Memory B cell (primary cell): ENCODE results near the gene PSMB7.

Experiments used
- ATAC-seq: fragments of 150-1000 bp; cut with Tn5 transposase; 2 replicates; pipeline ENCODE4 v1.10.0; 2021; ENCODE audit warnings: low read depth, mild to moderate bottlenecking, moderate library complexity
- DNase-seq, 2 donors: peaks; one replicate each; pipeline ENCODE4 v3.0.0; 2022; ENCODE audit warnings: low spot score in 2 of 2
- H3K27ac Mint-ChIP-seq: one replicate; pipeline ENCODE4 v1.8.0; 2022; ENCODE audit warnings: mild to moderate bottlenecking, moderate library complexity, mixed read lengths
- H3K27me3 Mint-ChIP-seq: one replicate; pipeline ENCODE4 v1.8.0; 2022; ENCODE audit warnings: mixed read lengths
- H3K36me3 Mint-ChIP-seq: one replicate; pipeline ENCODE4 v1.8.0; 2022; ENCODE audit warnings: mild to moderate bottlenecking, mixed read lengths
- H3K4me1 Mint-ChIP-seq: one replicate; pipeline ENCODE4 v1.8.0; 2022; ENCODE audit warnings: mixed read lengths
- H3K4me3 Mint-ChIP-seq: one replicate; pipeline ENCODE4 v1.8.0; 2022; ENCODE audit warnings: mild to moderate bottlenecking, moderate library complexity, mixed read lengths
- H3K9me3 Mint-ChIP-seq: one replicate; pipeline ENCODE4 v1.8.0; 2022; ENCODE audit warnings: mixed read lengths

Gene PSMB7

GRCh38 chr9:124356745-124357390 is 58.4 kb downstream of the PSMB7 start:
- ATAC-seq (no peak), DNase-seq (no peak)
- H3K4me1 Mint-ChIP-seq, result peaks cover 13% of the 10 kb centered on the region
- peak overlapping the region; percentile 75 for H3K27ac Mint-ChIP-seq
- no peak overlapping the region for H3K4me3 Mint-ChIP-seq
- peaks cover 12% of the 10 kb centered on the region for H3K36me3 Mint-ChIP-seq
- H3K27me3 Mint-ChIP-seq, result no peaks in the 10 kb centered on the region
- no peaks in the 10 kb centered on the region for H3K9me3 Mint-ChIP-seq

DNA sequence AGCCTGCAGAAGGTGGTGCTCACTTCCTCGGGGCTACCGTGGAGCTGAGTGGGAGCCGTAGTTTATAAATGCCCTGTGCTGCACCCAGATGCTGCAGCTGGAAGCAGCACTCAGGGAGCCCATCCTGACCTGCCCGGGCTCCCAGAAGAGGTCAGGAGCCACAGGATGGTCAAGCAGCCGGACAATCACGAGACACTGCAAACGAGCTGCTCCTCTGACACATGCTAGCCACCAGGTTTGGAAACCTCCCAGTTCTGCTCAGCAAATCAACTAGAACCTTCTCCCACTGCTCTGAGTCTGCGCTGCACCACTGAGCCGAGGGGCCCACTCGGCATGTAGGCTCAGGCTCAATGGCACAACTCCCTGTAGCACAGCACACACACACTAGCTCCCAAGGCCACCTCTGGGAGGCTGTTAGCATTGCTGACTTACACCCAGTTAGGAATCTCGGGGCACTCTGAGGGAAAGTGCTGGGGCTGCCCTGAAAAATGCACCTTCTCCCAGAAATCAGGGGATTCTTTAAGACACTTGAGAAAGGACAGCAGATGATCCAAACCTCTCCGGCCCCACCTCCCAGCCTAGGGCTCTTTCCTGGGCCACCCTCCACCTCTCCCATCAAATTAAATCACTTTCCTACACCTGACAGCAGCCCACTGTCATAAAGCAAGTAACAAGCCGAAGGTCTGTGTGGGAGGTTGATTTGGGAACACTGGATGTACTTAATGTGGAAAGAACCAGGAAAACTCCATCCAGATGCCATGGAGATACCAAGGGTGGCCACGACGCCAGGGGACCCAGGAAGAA is 59.1 kb downstream of the PSMB7 start:
- Mint-ChIP-seq H3K4me3 (no peak overlapping the region), H3K36me3 (peaks cover 18% of the 10 kb centered on the region), H3K4me1 (peaks cover 13% of the 10 kb centered on the region), H3K27ac (peak overlapping the region; percentile 50), H3K27me3 (no peaks in the 10 kb centered on the region), H3K9me3 (no peaks in the 10 kb centered on the region)
- no peak for ATAC-seq
- no peak for DNase-seq

DNA sequence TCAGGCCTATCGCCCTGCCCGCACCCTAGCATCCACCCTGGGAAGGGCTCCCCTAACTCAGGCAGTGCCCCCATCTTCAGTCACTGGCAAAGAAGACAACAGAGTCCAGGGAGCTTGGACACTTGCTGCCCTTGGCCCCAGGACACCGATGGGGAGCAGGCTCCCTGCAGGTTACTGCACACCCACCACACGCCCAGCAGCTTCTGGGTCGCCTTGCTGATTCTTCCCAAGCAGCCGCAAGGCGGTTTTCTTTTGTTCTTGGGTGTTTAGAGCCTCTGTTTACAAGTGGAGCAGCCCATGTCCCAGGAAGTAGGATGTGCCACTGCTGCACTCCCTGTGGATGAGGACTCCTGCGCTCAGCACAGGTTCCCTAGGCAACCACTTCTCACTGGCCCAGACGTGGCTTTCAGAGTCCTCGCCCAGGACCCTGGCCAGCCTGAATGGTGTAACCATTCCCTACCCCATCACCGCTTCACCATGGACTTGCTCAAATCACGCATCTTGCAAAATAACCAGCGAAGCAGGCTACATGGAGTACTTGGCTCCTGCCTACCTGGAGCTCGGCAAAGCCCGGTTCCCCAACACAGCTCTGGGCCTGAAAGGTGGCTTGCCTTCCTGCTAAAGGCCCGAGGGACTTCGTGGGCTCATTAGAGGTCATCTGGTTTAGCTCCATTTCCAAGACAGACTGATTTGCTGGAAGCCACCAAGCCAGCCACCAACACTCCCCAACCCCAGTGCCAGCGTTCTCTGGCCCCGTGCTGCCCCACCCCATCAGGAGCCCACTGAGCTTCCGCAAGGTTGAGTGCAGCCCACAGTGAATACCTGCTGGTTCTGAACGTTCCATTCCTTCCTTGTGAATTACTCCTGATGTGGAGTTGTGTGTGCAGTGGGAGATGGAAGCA is 60.0 kb downstream of the PSMB7 start:
- no peaks in the 10 kb centered on the region for H3K27me3 Mint-ChIP-seq
- H3K9me3 Mint-ChIP-seq, result no peaks in the 10 kb centered on the region
- H3K4me1 Mint-ChIP-seq, result peaks cover 12% of the 10 kb centered on the region
- ATAC-seq, result no peak
- DNase-seq, result no peak
- no peak overlapping the region for H3K4me3 Mint-ChIP-seq
- H3K36me3 Mint-ChIP-seq, result peaks cover 21% of the 10 kb centered on the region
- H3K27ac Mint-ChIP-seq, result peak overlapping the region; percentile 50

GRCh38 chr9:124354346-124355038 is 60.8 kb downstream of the PSMB7 start:
- Mint-ChIP-seq H3K27ac (peak overlapping the region; percentile 70), H3K9me3 (no peaks in the 10 kb centered on the region), H3K27me3 (no peaks in the 10 kb centered on the region), H3K4me3 (no peak overlapping the region), H3K36me3 (peaks cover 19% of the 10 kb centered on the region), H3K4me1 (peaks cover 9% of the 10 kb centered on the region)
- DNase-seq (no peak), ATAC-seq (no peak)

GRCh38 chr9:124353811-124354274 is 61.4 kb downstream of the PSMB7 start:
- H3K36me3 Mint-ChIP-seq, result peaks cover 20% of the 10 kb centered on the region
- no peaks in the 10 kb centered on the region for H3K9me3 Mint-ChIP-seq
- no peak overlapping the region for H3K4me3 Mint-ChIP-seq
- peaks cover 9% of the 10 kb centered on the region for H3K4me1 Mint-ChIP-seq
- no peaks in the 10 kb centered on the region for H3K27me3 Mint-ChIP-seq
- DNase-seq, result no peak
- no peak for ATAC-seq
- H3K27ac Mint-ChIP-seq, result peak overlapping the region; percentile 70

- Mint-ChIP-seq H3K4me1 (peaks cover 6% of the 10 kb centered on the region), H3K9me3 (no peaks in the 10 kb centered on the region), H3K27me3 (no peaks in the 10 kb centered on the region), H3K27ac (peak overlapping the region; percentile 70), H3K36me3 (peaks cover 22% of the 10 kb centered on the region), H3K4me3 (no peak overlapping the region)
- DNase-seq (no peak), ATAC-seq (no peak)
Measured at GRCh38 chr9:124353166-124353768, 62.0 kb downstream of the PSMB7 start.

GRCh38 chr9:124352616-124353015 is 62.6 kb downstream of the PSMB7 start:
- H3K27ac Mint-ChIP-seq, result no peak overlapping the region
- ATAC-seq, result no peak
- no peak overlapping the region for H3K4me3 Mint-ChIP-seq
- H3K36me3 Mint-ChIP-seq, result peaks cover 22% of the 10 kb centered on the region
- H3K4me1 Mint-ChIP-seq, result peaks cover 4% of the 10 kb centered on the region
- no peak for DNase-seq
- no peaks in the 10 kb centered on the region for H3K9me3 Mint-ChIP-seq
- H3K27me3 Mint-ChIP-seq, result no peaks in the 10 kb centered on the region

- Mint-ChIP-seq H3K9me3 (no peaks in the 10 kb centered on the region), H3K36me3 (peaks cover 24% of the 10 kb centered on the region), H3K4me1 (peaks cover 2% of the 10 kb centered on the region), H3K27ac (no peak overlapping the region), H3K4me3 (no peak overlapping the region), H3K27me3 (no peaks in the 10 kb centered on the region)
- ATAC-seq, result no peak
- DNase-seq, result no peak
Measured at GRCh38 chr9:124351672-124352468, 63.4 kb downstream of the PSMB7 start.

GRCh38 chr9:124350494-124351263 is 64.6 kb downstream of the PSMB7 start:
- peak overlapping the region; percentile 70 for H3K27ac Mint-ChIP-seq
- H3K4me3 Mint-ChIP-seq, result no peak overlapping the region
- no peaks in the 10 kb centered on the region for H3K9me3 Mint-ChIP-seq
- H3K4me1 Mint-ChIP-seq, result peaks cover 2% of the 10 kb centered on the region
- DNase-seq (no peak), ATAC-seq (no peak)
- peaks cover 22% of the 10 kb centered on the region for H3K36me3 Mint-ChIP-seq
- H3K27me3 Mint-ChIP-seq, result no peaks in the 10 kb centered on the region

- DNase-seq (no peak), ATAC-seq (no peak)
- H3K36me3 Mint-ChIP-seq, result peaks cover 22% of the 10 kb centered on the region
- H3K27ac Mint-ChIP-seq, result no peak overlapping the region
- H3K4me3 Mint-ChIP-seq, result no peak overlapping the region
- H3K4me1 Mint-ChIP-seq, result peaks cover 2% of the 10 kb centered on the region
- no peaks in the 10 kb centered on the region for H3K27me3 Mint-ChIP-seq
- H3K9me3 Mint-ChIP-seq, result no peaks in the 10 kb centered on the region
Measured at GRCh38 chr9:124349675-124350493, 65.4 kb downstream of the PSMB7 start.

DNA sequence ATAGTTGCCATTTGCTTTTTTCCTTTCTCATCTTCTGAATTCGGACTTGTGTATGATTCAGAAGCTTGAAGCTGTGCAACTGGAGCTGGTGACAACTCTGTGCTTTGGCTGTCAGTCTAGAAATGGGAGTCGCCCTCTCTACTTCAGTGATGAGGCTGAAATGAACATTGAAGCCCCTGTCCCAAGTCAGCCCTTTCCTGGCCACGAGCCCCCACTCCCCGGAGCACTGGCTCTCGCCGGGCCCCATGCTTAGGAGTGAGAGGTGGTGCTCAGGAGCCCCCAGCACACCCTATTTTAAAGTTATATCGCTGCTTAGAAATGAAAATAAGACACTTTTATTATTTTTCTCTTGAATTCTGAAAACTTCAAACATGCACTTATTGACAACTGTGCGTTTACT is 66.0 kb downstream of the PSMB7 start:
- no peaks in the 10 kb centered on the region for H3K9me3 Mint-ChIP-seq
- DNase-seq (no peak), ATAC-seq (no peak)
- H3K4me1 Mint-ChIP-seq, result peaks cover 2% of the 10 kb centered on the region
- no peak overlapping the region for H3K4me3 Mint-ChIP-seq
- H3K27ac Mint-ChIP-seq, result no peak overlapping the region
- peaks cover 22% of the 10 kb centered on the region for H3K36me3 Mint-ChIP-seq
- no peaks in the 10 kb centered on the region for H3K27me3 Mint-ChIP-seq
